ENCODE measurements around the gene POLR2L.

- no peak for TF ChIP-seq POLR2A (IDR thresholded peaks at IDR 0.05)
- no peak for TF ChIP-seq CTCF (IDR thresholded peaks at IDR 0.05)
Measured at GRCh38 chr11:826836-827145, 15.5 kb downstream of the POLR2L start.

All from ovary (tissue), 3 donors.